GM13976 (cell line): Measurements from ENCODE around the gene KLHL1.

ENCODE experiments used
- DNase-seq: peaks from one replicate; pipeline ENCODE4 v3.0.0; 2012; ENCODE audit warnings: low spot score
- in situ Hi-C: fragments of 300-500 bp; cut with MboI; formaldehyde crosslinking; loops from one replicate; pipeline ENCODE4 v1.12.0; 2022; ENCODE audit warnings: low sequenced_read_pairs, mixed read lengths, inconsistent platforms; ENCODE audit not compliant: unreplicated experiment
- TF ChIP-seq, protein P1 (sequence below): IDR thresholded peaks from 2 replicates; pipeline ENCODE4 v1.5.1; 2012; ENCODE audit warnings: borderline replicate concordance, mild to moderate bottlenecking; ENCODE audit not compliant: insufficient read depth; ENCODE audit errors: extremely low read depth, missing control alignments, control extremely low read depth

The KLHL1 gene

DNA sequence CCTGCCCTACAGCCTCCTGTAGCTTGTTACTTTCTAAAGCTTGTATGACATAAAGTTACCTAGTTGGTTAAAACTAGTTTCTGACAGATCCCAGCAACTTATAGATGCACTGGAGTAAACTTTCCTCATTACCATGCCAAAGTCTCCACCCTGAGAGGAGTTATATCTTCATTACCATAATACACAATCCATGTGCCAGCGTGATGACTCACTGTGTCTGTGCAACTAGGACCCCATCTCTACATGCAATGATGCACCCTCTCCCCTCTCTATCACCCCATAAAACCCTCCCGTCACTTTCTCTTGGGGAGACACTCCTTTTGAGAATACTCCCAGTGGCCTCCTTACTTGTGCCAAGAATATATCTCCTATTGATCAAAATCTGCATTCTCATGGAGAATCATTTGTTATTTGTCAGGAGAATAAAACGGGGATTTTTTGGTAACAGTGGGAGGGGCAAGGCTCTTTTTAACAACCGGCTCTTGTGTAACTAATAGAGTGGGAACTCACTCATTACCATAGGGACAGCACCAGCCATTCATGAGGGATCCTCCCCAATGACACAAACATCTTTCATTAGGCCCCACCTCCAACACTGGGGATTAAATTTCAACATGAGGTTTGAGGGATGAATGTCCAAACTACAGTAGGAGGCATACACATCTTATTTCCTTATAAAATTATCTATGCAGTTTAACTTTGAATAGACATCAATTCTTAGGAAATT lies 235.8 kb downstream of the KLHL1 start:
- TF ChIP-seq, protein P1, sequence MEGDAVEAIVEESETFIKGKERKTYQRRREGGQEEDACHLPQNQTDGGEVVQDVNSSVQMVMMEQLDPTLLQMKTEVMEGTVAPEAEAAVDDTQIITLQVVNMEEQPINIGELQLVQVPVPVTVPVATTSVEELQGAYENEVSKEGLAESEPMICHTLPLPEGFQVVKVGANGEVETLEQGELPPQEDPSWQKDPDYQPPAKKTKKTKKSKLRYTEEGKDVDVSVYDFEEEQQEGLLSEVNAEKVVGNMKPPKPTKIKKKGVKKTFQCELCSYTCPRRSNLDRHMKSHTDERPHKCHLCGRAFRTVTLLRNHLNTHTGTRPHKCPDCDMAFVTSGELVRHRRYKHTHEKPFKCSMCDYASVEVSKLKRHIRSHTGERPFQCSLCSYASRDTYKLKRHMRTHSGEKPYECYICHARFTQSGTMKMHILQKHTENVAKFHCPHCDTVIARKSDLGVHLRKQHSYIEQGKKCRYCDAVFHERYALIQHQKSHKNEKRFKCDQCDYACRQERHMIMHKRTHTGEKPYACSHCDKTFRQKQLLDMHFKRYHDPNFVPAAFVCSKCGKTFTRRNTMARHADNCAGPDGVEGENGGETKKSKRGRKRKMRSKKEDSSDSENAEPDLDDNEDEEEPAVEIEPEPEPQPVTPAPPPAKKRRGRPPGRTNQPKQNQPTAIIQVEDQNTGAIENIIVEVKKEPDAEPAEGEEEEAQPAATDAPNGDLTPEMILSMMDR, result no peak
- DNase-seq, result no peak
- in situ Hi-C loops, result loop anchor here (25.0 kb wide), 2 partner anchors 335 to 690 kb away; no protein-coding TSS in a partner anchor

- in situ Hi-C loops, result loop anchor here (25.0 kb wide), 2 partner anchors 329 to 696 kb away; no protein-coding TSS in a partner anchor
- DNase-seq, result no peak
- TF ChIP-seq, protein P1, result no peak
These were observed 241.7 kb downstream of the KLHL1 start for GRCh38 chr13:69866555-69866954.

DNA sequence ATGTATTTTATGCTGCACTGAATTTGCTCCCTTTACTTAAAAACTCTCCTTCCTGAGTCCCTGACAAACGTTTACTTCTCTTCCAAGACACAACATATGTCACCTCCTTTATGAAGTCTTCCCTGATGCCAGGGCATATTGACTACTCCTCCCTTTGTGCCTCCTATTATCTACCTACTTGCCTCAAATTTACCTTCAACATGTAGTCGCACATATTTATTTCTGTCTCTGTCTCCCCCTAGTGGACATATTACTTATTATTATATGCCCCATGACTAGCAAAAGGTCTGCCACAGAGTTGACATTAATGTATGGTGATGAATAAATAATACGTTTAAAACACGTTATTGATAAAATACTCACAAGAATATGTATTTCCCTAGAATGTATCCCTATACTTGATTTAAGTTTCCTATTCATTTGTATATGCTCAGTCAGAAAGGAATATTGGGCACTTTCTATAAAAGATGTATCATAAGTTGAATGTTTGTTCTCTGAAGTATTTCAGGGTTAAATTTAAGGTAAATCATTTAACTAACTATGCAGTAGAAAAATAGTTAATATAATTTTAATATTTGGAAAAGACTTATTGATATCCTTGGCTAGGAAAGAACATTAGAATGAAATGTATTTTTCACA lies 250.9 kb downstream of the KLHL1 start:
- no peak for DNase-seq
- TF ChIP-seq, protein P1, result peak; percentile 51
- in situ Hi-C loops, result loop anchor here (25.0 kb wide), 2 partner anchors 320 to 705 kb away; no protein-coding TSS in a partner anchor

GRCh38 chr13:69856331-69856730 lies 251.9 kb downstream of the KLHL1 start:
- in situ Hi-C loops, result loop anchor here (25.0 kb wide), 2 partner anchors 319 to 706 kb away; no protein-coding TSS in a partner anchor
- DNase-seq, result no peak
- TF ChIP-seq, protein P1, result no peak

DNA sequence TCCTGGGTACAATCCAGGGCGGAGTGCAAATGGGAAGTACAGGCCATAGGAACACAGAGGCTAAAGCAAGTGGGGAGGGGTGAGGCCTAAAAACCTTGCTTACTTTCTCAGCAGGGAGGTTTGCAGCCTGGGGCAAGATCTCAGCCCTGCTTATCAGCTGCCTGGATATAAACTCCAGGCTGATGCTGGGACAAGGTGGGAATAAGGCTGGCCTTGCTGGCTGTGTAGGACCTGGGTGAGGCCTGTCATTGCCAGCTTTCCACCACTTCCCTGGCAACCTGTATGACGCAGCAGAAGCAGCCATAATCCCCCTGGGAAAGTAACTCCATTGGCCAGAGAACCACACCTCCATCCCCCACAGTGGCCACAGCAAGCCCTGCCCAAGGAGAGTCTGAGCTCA lies 279.7 kb downstream of the KLHL1 start:
- TF ChIP-seq, protein P1, result no peak
- no peak for DNase-seq
- in situ Hi-C loops, result no loop called here

DNA sequence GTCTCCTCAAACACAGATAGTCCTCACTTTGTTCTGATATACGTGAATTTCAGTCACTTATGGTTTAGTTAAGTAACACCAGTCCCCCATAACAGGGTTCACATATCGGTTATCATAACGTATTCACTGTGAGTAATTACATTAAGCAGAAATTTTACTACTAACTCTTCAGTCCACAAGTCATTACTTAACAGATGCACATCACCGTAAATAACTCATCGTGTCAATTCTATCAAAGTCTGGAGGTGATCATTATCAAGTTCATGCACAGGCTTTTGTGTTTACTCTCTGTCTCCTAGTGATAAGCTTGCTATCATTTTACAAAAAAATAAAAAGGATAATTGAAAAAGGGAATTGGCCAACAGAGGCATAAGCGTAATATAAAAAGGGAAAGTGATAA lies 288.1 kb downstream of the KLHL1 start:
- in situ Hi-C loops, result no loop called here
- no peak for DNase-seq
- TF ChIP-seq, protein P1, result no peak
